ENCODE measurements around the gene WIF1. TPM values are rescaled to one million over a fixed set of nuclear protein-coding genes. Genes with fewer than 3 reads are reported as not detected.

WIF1 gene
- total RNA-seq, 3 donors from 2014 or later = 23.4 to 25.9 TPM; not detected in 1

- Histone ChIP-seq H3K4me1 (no peaks in the 10 kb centered on the region), H3K4me3 (no peak overlapping the region), H3K9me3 (no peaks in the 10 kb centered on the region), H3K36me3 (no peaks in the 10 kb centered on the region), H3K27me3 (no peaks in the 10 kb centered on the region), H3K27ac (no peak overlapping the region)
- intact Hi-C loops (cut with DNase I; ENCODE audit: low total_unique reads) = no loop called here
- TF ChIP-seq POLR2A (IDR thresholded peaks at IDR 0.05) (no peak), POLR2AphosphoS5 (IDR thresholded peaks at IDR 0.05) (no peak)
- TF ChIP-seq, protein P1, sequence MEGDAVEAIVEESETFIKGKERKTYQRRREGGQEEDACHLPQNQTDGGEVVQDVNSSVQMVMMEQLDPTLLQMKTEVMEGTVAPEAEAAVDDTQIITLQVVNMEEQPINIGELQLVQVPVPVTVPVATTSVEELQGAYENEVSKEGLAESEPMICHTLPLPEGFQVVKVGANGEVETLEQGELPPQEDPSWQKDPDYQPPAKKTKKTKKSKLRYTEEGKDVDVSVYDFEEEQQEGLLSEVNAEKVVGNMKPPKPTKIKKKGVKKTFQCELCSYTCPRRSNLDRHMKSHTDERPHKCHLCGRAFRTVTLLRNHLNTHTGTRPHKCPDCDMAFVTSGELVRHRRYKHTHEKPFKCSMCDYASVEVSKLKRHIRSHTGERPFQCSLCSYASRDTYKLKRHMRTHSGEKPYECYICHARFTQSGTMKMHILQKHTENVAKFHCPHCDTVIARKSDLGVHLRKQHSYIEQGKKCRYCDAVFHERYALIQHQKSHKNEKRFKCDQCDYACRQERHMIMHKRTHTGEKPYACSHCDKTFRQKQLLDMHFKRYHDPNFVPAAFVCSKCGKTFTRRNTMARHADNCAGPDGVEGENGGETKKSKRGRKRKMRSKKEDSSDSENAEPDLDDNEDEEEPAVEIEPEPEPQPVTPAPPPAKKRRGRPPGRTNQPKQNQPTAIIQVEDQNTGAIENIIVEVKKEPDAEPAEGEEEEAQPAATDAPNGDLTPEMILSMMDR (IDR thresholded peaks at IDR 0.05) = no peak
- no peak for DNase-seq (ENCODE audit: low spot score in 2 of 2)
These were observed 31.5 kb upstream of the WIF1 start for GRCh38 chr12:65152596-65152995.

DNA sequence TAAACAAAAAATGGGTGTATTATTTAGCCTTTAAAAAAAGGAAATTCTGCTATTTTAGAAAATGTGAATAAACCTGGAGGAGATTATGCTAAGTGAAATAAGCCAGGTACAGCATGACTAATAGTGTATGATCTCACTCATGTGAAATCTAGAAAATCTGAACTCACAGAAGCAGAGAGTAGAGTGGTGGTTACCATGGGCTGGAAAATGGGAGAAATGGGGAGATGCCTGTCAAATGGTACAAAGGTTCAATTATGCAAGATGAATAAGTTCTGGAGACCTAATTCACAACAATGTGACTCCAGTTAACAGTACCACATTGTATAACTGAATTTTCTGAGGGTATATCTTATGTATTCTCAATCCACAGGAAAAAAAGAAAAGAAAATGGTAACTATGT is 30.9 kb upstream of the WIF1 start:
- intact Hi-C loops (cut with DNase I; ENCODE audit: low total_unique reads) = no loop called here
- no peak for DNase-seq (ENCODE audit: low spot score in 2 of 2)
- TF ChIP-seq POLR2A (IDR thresholded peaks at IDR 0.05) (no peak), POLR2AphosphoS5 (IDR thresholded peaks at IDR 0.05) (no peak)
- TF ChIP-seq, protein P1 (IDR thresholded peaks at IDR 0.05) = no peak
- no peak overlapping the region for H3K4me3 ChIP-seq
- no peaks in the 10 kb centered on the region for H3K36me3 ChIP-seq
- H3K27me3 ChIP-seq = no peaks in the 10 kb centered on the region
- no peak overlapping the region for H3K27ac ChIP-seq
- no peaks in the 10 kb centered on the region for H3K4me1 ChIP-seq
- no peaks in the 10 kb centered on the region for H3K9me3 ChIP-seq

DNA sequence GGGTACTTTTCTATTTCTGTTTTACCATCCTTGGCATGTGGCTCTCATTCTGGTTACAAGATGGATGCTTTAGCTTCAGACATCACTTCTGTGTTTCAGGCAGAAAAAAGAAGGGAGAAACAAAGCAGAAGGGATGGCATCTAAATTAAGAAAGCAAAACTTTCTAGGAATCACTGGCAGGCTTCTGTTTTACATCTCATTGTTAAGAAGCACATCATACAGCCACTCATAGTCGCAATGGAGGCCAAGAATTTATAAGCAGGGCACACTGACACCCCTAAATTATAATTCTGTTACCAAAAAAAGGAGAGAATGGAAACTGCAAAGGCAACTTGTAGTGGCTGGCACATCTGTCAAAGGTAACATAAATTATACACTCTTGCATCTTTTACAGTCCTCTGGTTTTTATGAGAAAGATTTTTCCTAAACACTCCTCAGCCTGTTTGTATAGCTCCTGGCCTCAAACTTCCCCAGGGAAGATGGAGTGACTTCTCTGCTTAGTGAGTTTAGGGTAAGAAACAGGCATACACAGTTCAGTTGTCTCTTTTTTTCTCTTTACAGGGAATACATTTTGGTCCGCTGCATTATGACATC is 26.3 kb upstream of the WIF1 start:
- no peak overlapping the region for H3K27ac ChIP-seq
- no peaks in the 10 kb centered on the region for H3K36me3 ChIP-seq
- no peak for DNase-seq (ENCODE audit: low spot score in 2 of 2)
- TF ChIP-seq, protein P1 (IDR thresholded peaks at IDR 0.05) = no peak
- TF ChIP-seq POLR2A (IDR thresholded peaks at IDR 0.05) = no peak
- no peak for TF ChIP-seq POLR2AphosphoS5 (IDR thresholded peaks at IDR 0.05)
- H3K9me3 ChIP-seq = no peaks in the 10 kb centered on the region
- no peak overlapping the region for H3K4me3 ChIP-seq
- H3K4me1 ChIP-seq = no peaks in the 10 kb centered on the region
- intact Hi-C loops (cut with DNase I; ENCODE audit: low total_unique reads) = no loop called here
- H3K27me3 ChIP-seq = no peaks in the 10 kb centered on the region

DNA sequence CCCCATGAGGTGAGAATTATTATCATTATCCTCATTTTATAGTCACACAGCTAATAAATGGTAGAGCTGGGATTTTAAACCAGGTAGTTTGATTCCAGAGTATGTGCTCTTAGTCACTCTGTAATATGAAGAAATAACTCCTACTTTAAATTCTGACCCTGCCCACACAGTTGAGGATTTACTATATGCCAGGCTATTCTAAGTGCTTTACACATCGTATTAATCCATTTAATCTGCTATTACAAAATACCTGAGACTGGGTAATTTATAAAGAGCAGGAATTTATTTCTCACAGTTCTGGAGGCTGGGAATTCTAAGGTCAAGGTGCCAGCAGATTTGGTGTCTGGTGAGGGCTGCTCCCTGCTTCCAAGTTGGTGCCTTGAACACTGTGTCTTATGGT is 19.6 kb upstream of the WIF1 start:
- H3K36me3 ChIP-seq = no peaks in the 10 kb centered on the region
- DNase-seq (ENCODE audit: low spot score in 2 of 2) = no peak
- H3K4me3 ChIP-seq = no peak overlapping the region
- intact Hi-C loops (cut with DNase I; ENCODE audit: low total_unique reads) = no loop called here
- peaks cover 1 to 8% of the 10 kb centered on the region in 2 donors for H3K9me3 ChIP-seq
- no peaks in the 10 kb centered on the region for H3K27me3 ChIP-seq
- no peaks in the 10 kb centered on the region for H3K4me1 ChIP-seq
- no peak overlapping the region for H3K27ac ChIP-seq
- TF ChIP-seq, protein P1 (IDR thresholded peaks at IDR 0.05) = no peak
- no peak for TF ChIP-seq POLR2A (IDR thresholded peaks at IDR 0.05)
- no peak for TF ChIP-seq POLR2AphosphoS5 (IDR thresholded peaks at IDR 0.05)

DNA sequence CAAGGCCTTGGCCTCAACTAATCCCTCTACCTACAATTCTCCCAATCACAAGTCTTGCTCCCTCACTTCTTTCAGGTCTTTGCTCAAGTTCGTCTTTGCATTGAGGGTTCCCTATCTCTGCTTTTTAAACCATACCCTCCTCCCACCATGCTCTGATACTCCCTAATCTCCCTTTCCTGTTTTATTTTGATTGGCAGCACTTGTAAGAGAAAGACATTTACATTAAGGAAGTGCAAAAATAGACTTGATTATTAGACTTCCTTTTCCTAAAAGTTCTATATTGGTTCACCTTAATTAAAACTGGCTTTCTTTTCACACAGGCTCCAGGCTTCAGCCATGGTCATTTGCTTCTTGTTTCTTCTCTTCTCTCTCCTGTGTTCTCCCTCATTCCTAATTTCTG is 18.3 kb upstream of the WIF1 start:
- no peaks in the 10 kb centered on the region for H3K36me3 ChIP-seq
- peaks cover 4 to 12% of the 10 kb centered on the region in 2 donors for H3K9me3 ChIP-seq
- H3K4me1 ChIP-seq = no peaks in the 10 kb centered on the region
- H3K27me3 ChIP-seq = no peaks in the 10 kb centered on the region
- H3K27ac ChIP-seq = no peak overlapping the region
- intact Hi-C loops (cut with DNase I; ENCODE audit: low total_unique reads) = loop anchor here (10.0 kb wide), 1 partner anchor 885 kb away; no protein-coding TSS in a partner anchor
- DNase-seq (ENCODE audit: low spot score in 2 of 2) = no peak
- TF ChIP-seq, protein P1 (IDR thresholded peaks at IDR 0.05) = no peak
- no peak for TF ChIP-seq POLR2AphosphoS5 (IDR thresholded peaks at IDR 0.05)
- no peak for TF ChIP-seq POLR2A (IDR thresholded peaks at IDR 0.05)
- H3K4me3 ChIP-seq = no peak overlapping the region
